Upper lobe of right lung (tissue), 1 donor: ENCODE results near the gene HNRNPA3. TPM values are rescaled to one million over a fixed set of nuclear protein-coding genes. Genes with fewer than 3 reads are reported as not detected.

Experiments
- ATAC-seq: fragments of 200-7000 bp; cut with Tn5 transposase; one replicate; pipeline ENCODE4 v1.9.1; 2020; ENCODE audit warnings: mild to moderate bottlenecking, moderate library complexity
- DNase-seq: peaks from one replicate; pipeline ENCODE4 v3.0.0-alpha.2; 2020
- H3K27ac ChIP-seq: fragments of 200-600 bp; one replicate; pipeline ENCODE4 v1.8.0; 2022
- H3K27me3 ChIP-seq: fragments of 200-600 bp; one replicate; pipeline ENCODE4 v1.8.0; 2022; ENCODE audit warnings: mild to moderate bottlenecking
- H3K36me3 ChIP-seq: fragments of 200-600 bp; one replicate; pipeline ENCODE4 v1.8.0; 2022
- H3K4me1 ChIP-seq: fragments of 200-600 bp; one replicate; pipeline ENCODE4 v1.8.0; 2022
- H3K4me3 ChIP-seq: fragments of 200-600 bp; one replicate; pipeline ENCODE4 v1.8.0; 2022; ENCODE audit warnings: mild to moderate bottlenecking
- H3K9me3 ChIP-seq: fragments of 200-600 bp; one replicate; pipeline ENCODE4 v1.8.0; 2022
- intact Hi-C: fragments of 100-400 bp; cut with DNase I; formaldehyde crosslinking; loops from one replicate; pipeline ENCODE4 v1.11.0; 2022
- total RNA-seq: library from RNA; stranded (reverse); fragmentation: NEBNext Ultra II Directional; extraction: Animal tissue kit (Norgen Biotek cat#: 25700); gene quantifications from one replicate; pipeline ENCODE4 v1.2.1, GENCODE V29; 2021
- TF ChIP-seq, protein P1 (sequence below): fragments of 200-600 bp; IDR thresholded peaks from one replicate; pipeline ENCODE4 v1.8.0; 2022; ENCODE audit warnings: antibody characterized with exemption
- donor health status: DM: no; HTN: yes; CAD: no; lungs with severe emphysema.

Gene HNRNPA3
- total RNA-seq, 1 donor from 2014 or later = 139 TPM

DNA sequence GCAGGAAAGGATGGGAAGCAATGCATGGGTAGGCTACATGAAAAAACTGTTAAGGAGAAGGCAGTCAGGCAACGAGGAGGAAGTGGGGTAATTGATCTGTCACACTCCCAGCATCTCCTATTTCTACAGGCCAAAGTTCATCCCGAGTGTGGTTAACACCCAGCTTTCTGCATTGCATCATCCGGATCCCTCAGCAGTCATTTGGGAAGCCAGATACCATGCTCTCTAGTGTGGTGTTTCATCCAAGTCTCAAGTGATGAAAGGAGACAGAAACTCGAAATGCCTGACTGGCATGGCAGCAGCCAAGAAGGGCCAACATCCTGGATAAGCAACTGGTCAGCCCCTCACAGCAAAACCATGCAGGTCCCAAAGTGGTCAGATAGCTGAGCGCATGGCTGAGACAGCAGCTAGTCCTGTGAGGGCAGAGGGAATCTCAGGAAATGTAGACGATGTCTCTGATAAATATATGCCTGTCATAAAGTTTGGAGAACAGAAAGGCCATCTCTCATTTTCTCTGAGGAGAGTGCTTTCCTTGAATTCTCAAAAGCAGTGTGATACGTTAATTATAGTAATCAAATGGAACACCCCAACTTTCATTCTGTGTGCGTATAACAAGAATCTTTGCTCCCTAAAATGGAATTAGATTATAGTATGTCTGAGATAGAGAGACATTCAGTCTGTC lies 24.8 kb upstream of the HNRNPA3 start:
- DNase-seq (no peak), ATAC-seq (peak; percentile 54)
- TF ChIP-seq, protein P1, sequence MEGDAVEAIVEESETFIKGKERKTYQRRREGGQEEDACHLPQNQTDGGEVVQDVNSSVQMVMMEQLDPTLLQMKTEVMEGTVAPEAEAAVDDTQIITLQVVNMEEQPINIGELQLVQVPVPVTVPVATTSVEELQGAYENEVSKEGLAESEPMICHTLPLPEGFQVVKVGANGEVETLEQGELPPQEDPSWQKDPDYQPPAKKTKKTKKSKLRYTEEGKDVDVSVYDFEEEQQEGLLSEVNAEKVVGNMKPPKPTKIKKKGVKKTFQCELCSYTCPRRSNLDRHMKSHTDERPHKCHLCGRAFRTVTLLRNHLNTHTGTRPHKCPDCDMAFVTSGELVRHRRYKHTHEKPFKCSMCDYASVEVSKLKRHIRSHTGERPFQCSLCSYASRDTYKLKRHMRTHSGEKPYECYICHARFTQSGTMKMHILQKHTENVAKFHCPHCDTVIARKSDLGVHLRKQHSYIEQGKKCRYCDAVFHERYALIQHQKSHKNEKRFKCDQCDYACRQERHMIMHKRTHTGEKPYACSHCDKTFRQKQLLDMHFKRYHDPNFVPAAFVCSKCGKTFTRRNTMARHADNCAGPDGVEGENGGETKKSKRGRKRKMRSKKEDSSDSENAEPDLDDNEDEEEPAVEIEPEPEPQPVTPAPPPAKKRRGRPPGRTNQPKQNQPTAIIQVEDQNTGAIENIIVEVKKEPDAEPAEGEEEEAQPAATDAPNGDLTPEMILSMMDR = no peak
- H3K27me3 ChIP-seq = no peaks in the 10 kb centered on the region
- H3K27ac ChIP-seq = no peak overlapping the region
- intact Hi-C loops = no loop called here
- no peaks in the 10 kb centered on the region for H3K36me3 ChIP-seq
- H3K4me3 ChIP-seq = no peak overlapping the region
- H3K9me3 ChIP-seq = no peaks in the 10 kb centered on the region
- H3K4me1 ChIP-seq = no peaks in the 10 kb centered on the region

DNA sequence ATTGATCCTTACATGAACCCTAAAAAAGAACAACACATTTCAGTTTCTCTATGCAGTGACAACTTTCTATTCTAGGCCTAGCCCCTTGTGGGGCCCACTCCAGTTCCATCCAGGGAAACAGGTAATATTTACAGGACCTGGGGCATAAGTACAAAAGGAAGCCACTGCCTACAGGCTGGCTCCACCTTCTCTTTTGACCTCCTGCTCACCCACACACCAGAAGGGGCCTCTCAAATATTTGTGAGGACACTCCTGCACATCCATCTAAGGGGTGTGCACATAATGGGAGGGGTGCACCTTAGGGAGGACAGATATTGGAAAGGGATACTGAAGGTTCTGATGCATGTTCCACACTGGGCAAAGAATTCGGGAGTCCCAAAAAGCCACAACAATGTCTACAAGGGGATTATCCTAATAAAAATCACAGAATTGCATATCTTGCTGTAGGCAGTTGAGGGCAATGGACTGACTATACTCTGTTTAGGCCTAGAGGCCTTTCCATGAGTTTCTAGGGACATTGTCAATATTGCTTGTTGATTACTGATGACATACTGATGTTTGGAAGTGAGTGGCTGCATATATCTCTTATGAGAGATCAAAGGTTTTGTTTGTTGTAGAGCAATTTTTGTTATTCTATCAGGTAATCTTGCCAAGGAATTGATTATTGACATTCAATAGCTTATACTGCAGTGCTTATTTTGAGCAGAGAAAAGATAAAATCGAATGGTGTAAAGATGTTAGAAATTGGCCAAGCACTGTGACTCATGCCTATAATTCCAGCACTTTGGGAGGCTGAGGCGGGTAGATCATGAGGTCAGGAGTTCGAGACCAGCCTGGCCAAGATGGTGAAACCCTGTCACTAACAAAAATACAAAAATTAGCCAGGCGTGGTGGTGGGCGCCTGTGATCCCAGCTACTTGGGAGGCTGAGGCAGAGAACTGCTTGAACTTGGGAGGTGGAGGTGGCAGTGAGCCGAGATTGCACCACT lies 23.8 kb upstream of the HNRNPA3 start:
- no peak overlapping the region for H3K27ac ChIP-seq
- ATAC-seq = no peak

DNA sequence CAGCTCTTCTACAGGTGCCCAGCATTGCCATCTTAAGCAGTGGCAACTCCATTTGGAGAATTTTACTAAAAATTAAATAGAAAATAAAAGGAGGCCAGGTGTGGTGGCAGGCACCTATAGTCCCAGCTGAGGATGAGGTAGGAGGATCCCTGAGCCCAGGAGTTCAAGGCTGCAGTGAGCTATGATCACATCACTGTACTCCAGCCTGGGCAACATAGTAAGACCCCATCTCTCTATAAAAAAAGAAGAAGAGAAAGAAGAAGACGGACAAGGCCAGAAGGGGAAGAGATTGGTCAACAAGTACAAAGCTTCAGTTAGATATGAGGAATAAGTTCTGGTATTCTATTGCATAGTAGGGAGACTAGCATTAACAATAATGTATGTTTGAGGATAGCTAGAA lies 21.7 kb upstream of the HNRNPA3 start:
- Histone ChIP-seq H3K27me3 (no peaks in the 10 kb centered on the region), H3K27ac (no peak overlapping the region), H3K4me1 (no peaks in the 10 kb centered on the region), H3K9me3 (no peaks in the 10 kb centered on the region), H3K4me3 (no peak overlapping the region), H3K36me3 (no peaks in the 10 kb centered on the region)
- ATAC-seq = no peak
- intact Hi-C loops = no loop called here
- TF ChIP-seq, protein P1 = no peak
- DNase-seq = no peak

More for the DNA sequence above, 23.8 kb upstream of the HNRNPA3 start:
- Histone ChIP-seq H3K4me1 (no peaks in the 10 kb centered on the region), H3K4me3 (no peak overlapping the region), H3K9me3 (no peaks in the 10 kb centered on the region), H3K36me3 (no peaks in the 10 kb centered on the region), H3K27me3 (no peaks in the 10 kb centered on the region)
- TF ChIP-seq, protein P1 = no peak
- no peak for DNase-seq
- intact Hi-C loops = no loop called here

DNA sequence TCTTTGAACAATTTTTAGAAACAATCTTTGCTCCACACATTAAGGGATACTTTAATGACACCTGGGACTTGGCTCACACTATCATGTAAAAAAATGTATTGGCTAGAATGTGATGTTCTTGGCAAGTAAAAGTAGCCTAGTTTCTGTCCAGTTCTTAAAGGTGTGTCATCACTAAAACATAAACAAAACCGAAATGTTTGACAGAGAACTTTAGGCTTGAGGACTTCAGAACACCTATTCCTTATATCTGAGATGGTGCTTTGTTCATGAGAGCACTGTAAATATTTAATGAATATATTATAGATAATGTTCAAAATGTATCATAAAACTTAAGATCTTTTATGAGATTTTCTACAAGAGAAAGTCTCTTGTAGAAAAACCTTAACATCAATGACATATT lies 19.8 kb upstream of the HNRNPA3 start:
- no peaks in the 10 kb centered on the region for H3K9me3 ChIP-seq
- no peaks in the 10 kb centered on the region for H3K4me1 ChIP-seq
- intact Hi-C loops = no loop called here
- H3K4me3 ChIP-seq = no peak overlapping the region
- H3K27ac ChIP-seq = no peak overlapping the region
- no peaks in the 10 kb centered on the region for H3K36me3 ChIP-seq
- ATAC-seq (no peak), DNase-seq (no peak)
- no peaks in the 10 kb centered on the region for H3K27me3 ChIP-seq
- TF ChIP-seq, protein P1 = no peak

DNA sequence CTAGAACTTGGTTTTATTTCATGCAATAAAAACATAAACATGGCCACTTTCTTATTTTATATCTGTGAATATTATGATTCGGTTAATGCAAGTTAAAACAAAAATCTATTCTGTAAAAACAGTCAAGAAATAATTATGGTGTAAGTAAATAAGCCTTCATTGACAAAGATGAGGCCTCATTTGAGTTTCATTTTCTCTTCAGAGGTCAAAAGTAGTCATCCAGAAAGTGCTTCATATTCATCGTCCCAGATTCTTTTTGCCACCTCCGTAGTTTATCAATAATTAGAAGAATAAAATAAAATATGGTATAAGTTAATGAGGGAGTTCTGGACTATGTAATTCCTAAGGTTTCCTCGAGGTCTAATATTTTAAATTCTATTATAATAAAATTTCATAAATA lies 19.4 kb upstream of the HNRNPA3 start:
- ATAC-seq (no peak), DNase-seq (no peak)
- no peaks in the 10 kb centered on the region for H3K27me3 ChIP-seq
- no peak overlapping the region for H3K4me3 ChIP-seq
- no peaks in the 10 kb centered on the region for H3K36me3 ChIP-seq
- no peaks in the 10 kb centered on the region for H3K4me1 ChIP-seq
- intact Hi-C loops = no loop called here
- TF ChIP-seq, protein P1 = no peak
- no peak overlapping the region for H3K27ac ChIP-seq
- H3K9me3 ChIP-seq = no peaks in the 10 kb centered on the region
